SK-N-MC (cell line): ENCODE results near the gene SBK1.

Experiments used
- DNase-seq: peaks from one replicate; pipeline ENCODE4 v3.0.0-alpha.2; 2011; ENCODE audit warnings: low read depth, low spot score
- H3K27ac ChIP-seq: fragments of 200-600 bp; sonication (generic); 2 replicates; pipeline ENCODE4 v1.5.1; 2016; ENCODE audit warnings: mixed run types
- H3K36me3 ChIP-seq: fragments of 200-600 bp; sonication (generic); 2 replicates; pipeline ENCODE4 v1.6.1; 2017; ENCODE audit warnings: antibody characterized with exemption, low read length, mixed read lengths; ENCODE audit not compliant: insufficient read depth
- H3K4me3 ChIP-seq: fragments of 200-600 bp; sonication (generic); 2 replicates; pipeline ENCODE4 v1.5.1; 2016
- H3K9ac ChIP-seq: fragments of 200-600 bp; sonication (generic); 2 replicates; pipeline ENCODE4 v1.8.0; 2017; ENCODE audit warnings: mixed run types, mixed read lengths; ENCODE audit not compliant: insufficient read length
- H3K9me3 ChIP-seq: fragments of 200-600 bp; sonication (generic); 2 replicates; pipeline ENCODE4 v1.6.1; 2017; ENCODE audit warnings: low read depth, mild to moderate bottlenecking, antibody characterized with exemption, low read length, moderate library complexity, mixed read lengths
- EZH2 ChIP-seq: fragments of 200-600 bp; sonication (generic); IDR thresholded peaks from one replicate; pipeline ENCODE4 v1.6.1; 2017; ENCODE audit warnings: antibody characterized with exemption
- FOXP2 ChIP-seq: optimal IDR thresholded peaks from 2 replicates; pipeline ENCODE3; 2011; ENCODE audit warnings: mild to moderate bottlenecking, moderate library complexity; ENCODE audit not compliant: insufficient read depth; ENCODE audit errors: extremely low read length, control extremely low read depth
- POLR2AphosphoS5 ChIP-seq: IDR thresholded peaks from 2 replicates; pipeline ENCODE4 v1.6.1; 2012; ENCODE audit warnings: mild to moderate bottlenecking, low read depth, low read length, borderline replicate concordance

SBK1 gene

GRCh38 chr16:28259781-28260150 lies 32.6 kb upstream of the SBK1 start:
- TF ChIP-seq FOXP2 (no peak), POLR2AphosphoS5 (no peak), EZH2 (no peak)
- H3K9ac ChIP-seq = no peak overlapping the region
- no peak overlapping the region for H3K27ac ChIP-seq
- H3K36me3 ChIP-seq = no peaks in the 10 kb centered on the region
- DNase-seq = no peak
- H3K9me3 ChIP-seq = no peaks in the 10 kb centered on the region
- H3K4me3 ChIP-seq = no peak overlapping the region

- DNase-seq = no peak
- Histone ChIP-seq H3K27ac (no peak overlapping the region), H3K4me3 (no peak overlapping the region), H3K36me3 (no peaks in the 10 kb centered on the region), H3K9ac (no peak overlapping the region), H3K9me3 (no peaks in the 10 kb centered on the region)
- TF ChIP-seq FOXP2 = no peak
- no peak for TF ChIP-seq POLR2AphosphoS5
- no peak for TF ChIP-seq EZH2
Measured at GRCh38 chr16:28260193-28260592, 32.1 kb upstream of the SBK1 start.

DNA sequence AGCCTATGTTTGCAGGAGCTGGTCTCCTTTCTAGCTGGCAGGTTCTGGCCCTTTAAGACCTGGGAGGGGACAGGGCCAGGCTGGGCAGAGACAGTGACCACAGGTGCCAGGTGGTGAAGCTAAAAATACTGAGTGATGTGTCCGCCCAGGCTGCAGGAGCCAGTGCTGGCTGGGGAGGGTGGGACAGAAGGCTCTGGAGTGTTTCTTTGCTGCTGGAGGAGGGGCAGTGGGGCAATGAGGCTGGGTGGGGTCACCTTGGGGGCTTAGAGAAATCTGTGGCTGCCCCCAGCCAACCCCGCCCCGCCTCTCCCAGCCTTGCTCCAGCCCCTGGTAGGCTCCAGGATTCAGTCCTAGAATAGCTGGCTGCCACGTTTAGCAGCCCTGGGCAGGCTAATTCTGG lies 30.4 kb upstream of the SBK1 start:
- no peak overlapping the region for H3K4me3 ChIP-seq
- no peak for DNase-seq
- H3K36me3 ChIP-seq = no peaks in the 10 kb centered on the region
- no peak overlapping the region for H3K27ac ChIP-seq
- no peak overlapping the region for H3K9ac ChIP-seq
- H3K9me3 ChIP-seq = no peaks in the 10 kb centered on the region
- TF ChIP-seq EZH2 (no peak), POLR2AphosphoS5 (no peak), FOXP2 (no peak)

DNA sequence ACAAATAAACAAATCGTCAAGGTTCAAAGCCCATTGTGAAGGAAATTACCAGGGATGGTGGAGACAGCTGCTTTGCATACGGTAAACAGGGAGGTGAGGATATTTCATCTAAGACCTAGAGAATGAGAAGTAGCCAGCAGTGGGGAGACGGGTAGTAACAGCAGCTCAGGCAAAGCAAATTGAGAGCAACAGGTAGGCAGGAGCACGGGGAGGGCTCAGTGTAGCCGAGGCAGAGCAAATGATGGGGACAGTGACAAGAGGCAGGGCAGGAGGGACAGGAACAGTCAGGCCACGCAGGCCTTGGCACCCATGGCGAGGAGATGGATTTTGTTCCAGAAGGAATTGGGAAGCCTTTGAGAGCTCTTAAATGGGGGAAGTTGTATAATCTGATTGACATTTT lies 29.0 kb upstream of the SBK1 start:
- no peaks in the 10 kb centered on the region for H3K36me3 ChIP-seq
- DNase-seq = no peak
- H3K27ac ChIP-seq = no peak overlapping the region
- H3K4me3 ChIP-seq = no peak overlapping the region
- TF ChIP-seq FOXP2 = no peak
- no peak for TF ChIP-seq EZH2
- TF ChIP-seq POLR2AphosphoS5 = no peak
- H3K9ac ChIP-seq = no peak overlapping the region
- no peaks in the 10 kb centered on the region for H3K9me3 ChIP-seq

GRCh38 chr16:28264656-28265055 lies 27.7 kb upstream of the SBK1 start:
- Histone ChIP-seq H3K9me3 (no peaks in the 10 kb centered on the region), H3K9ac (no peak overlapping the region), H3K27ac (no peak overlapping the region), H3K4me3 (no peak overlapping the region), H3K36me3 (no peaks in the 10 kb centered on the region)
- TF ChIP-seq EZH2 (no peak), POLR2AphosphoS5 (no peak), FOXP2 (no peak)
- DNase-seq = no peak

DNA sequence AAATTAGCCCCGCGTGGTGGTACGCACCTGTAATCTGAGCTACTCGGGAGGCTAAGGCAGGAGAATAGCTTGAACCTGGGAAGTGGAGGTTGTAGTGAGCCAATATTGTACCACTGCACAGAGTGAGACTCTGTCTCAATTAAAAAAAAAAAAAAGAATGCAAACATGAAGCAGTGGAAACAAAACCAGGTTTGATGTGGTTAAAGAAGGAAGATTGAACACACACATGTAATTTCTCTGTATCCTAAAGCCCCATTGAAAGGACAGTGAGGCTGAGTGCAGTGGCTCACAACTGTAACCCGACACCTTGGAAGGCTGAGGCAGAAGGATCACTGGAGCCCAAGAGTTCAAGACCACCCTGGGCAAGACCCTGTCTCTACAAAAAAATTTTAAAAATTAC lies 26.5 kb upstream of the SBK1 start:
- Histone ChIP-seq H3K9me3 (no peaks in the 10 kb centered on the region), H3K27ac (no peak overlapping the region), H3K36me3 (no peaks in the 10 kb centered on the region), H3K4me3 (no peak overlapping the region), H3K9ac (no peak overlapping the region)
- no peak for TF ChIP-seq FOXP2
- no peak for TF ChIP-seq EZH2
- TF ChIP-seq POLR2AphosphoS5 = no peak
- no peak for DNase-seq

GRCh38 chr16:28267356-28267755 lies 25.0 kb upstream of the SBK1 start:
- H3K4me3 ChIP-seq = no peak overlapping the region
- H3K27ac ChIP-seq = no peak overlapping the region
- no peaks in the 10 kb centered on the region for H3K36me3 ChIP-seq
- no peaks in the 10 kb centered on the region for H3K9me3 ChIP-seq
- no peak for DNase-seq
- TF ChIP-seq POLR2AphosphoS5 = no peak
- no peak for TF ChIP-seq EZH2
- TF ChIP-seq FOXP2 = no peak
- no peak overlapping the region for H3K9ac ChIP-seq

DNA sequence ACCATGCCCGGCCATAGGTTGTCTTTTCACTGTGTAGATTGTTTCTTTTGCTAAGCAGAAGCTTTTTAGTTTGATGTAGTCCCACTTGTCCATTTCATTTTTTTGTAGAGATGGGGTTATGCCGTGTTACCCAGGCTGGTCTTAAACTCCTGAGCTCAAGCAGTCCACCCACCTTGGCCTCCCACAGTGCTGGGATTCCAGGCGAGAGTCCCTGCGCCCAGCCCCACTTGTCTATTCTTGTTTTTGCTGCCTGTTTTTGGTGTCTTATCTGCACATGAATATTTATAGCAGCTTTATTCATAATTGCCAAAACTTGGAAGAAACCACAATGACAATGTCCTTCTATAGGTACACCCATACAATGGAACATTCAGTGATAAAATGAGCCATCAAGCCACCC lies 18.8 kb upstream of the SBK1 start:
- no peak for DNase-seq
- Histone ChIP-seq H3K9me3 (no peaks in the 10 kb centered on the region), H3K9ac (no peak overlapping the region), H3K4me3 (no peak overlapping the region), H3K27ac (no peak overlapping the region), H3K36me3 (no peaks in the 10 kb centered on the region)
- TF ChIP-seq POLR2AphosphoS5 (no peak), EZH2 (no peak), FOXP2 (no peak)

GRCh38 chr16:28274676-28275075 lies 17.6 kb upstream of the SBK1 start:
- Histone ChIP-seq H3K9ac (no peak overlapping the region), H3K9me3 (no peaks in the 10 kb centered on the region), H3K36me3 (no peaks in the 10 kb centered on the region), H3K4me3 (no peak overlapping the region), H3K27ac (no peak overlapping the region)
- DNase-seq = no peak
- TF ChIP-seq POLR2AphosphoS5 = no peak
- TF ChIP-seq FOXP2 = no peak
- TF ChIP-seq EZH2 = no peak
